Endothelial cell of hepatic sinusoid (primary cell): Measurements from ENCODE around the gene CCT7.

Experiments
- in situ Hi-C: cut with HindIII; loops from 2 replicates; pipeline ENCODE4 v1.10.0; 2017; ENCODE audit warnings: low sequenced_read_pairs

CCT7 gene

DNA sequence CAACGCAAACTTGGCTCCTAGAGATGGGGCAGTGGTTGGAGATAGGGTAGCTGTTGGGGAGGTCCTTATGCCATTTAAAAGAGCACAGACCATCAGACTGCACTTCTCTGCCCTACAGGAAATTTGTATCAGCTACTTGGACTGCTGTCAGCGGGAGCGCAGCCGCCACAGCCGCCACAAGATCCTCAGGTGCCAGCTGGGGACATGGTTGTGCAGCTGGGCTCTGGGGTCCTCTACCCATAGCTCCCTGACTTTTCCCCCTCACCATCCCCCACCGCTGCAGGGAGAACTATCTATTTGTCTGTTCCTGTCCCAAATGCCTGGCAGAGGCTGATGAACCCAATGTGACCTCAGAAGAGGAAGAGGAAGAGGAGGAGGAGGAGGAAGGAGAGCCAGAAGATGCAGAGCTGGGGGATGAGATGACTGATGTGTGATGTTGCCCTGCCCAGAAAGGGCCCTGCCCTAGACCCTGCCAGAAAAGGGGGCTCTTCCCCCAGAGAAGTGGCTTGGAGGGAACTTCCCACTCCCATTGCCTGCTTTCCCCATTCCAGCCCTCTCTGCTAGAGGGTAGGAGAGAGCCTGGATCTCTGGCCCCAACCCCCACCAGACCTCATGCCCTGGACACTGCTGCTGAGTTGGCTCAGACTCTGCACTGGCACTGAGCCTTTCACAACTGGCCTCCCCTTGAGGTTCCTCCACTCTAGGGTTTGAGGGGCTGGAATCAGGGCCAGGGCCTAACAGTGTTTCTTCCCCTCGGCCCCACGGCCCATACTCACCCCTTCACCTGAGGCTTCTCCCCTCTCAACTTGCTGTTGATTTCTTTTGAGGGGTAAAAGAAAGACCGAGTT is 8.4 kb upstream of the CCT7 start:
- in situ Hi-C loops, result no loop called here

DNA sequence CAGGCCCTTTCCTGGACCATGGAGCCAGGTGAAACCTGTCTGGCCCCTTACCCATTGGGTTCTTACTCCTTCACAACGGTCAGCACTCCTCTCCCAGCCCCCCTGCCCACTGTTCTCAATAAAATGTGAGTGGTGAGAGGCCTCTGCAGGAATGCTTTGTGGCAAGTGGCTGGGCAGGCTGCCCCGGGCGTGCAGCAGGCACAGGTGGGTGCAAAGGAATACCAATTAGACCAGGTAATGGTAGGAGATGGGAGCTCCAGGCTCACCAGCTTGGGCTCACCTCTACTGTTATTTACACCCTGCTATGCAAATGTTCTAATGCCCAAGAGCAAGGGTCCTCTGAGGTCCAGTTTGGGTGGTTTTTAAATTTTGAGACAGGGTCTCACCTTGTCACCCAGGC is 7.0 kb upstream of the CCT7 start:
- in situ Hi-C loops, result no loop called here

DNA sequence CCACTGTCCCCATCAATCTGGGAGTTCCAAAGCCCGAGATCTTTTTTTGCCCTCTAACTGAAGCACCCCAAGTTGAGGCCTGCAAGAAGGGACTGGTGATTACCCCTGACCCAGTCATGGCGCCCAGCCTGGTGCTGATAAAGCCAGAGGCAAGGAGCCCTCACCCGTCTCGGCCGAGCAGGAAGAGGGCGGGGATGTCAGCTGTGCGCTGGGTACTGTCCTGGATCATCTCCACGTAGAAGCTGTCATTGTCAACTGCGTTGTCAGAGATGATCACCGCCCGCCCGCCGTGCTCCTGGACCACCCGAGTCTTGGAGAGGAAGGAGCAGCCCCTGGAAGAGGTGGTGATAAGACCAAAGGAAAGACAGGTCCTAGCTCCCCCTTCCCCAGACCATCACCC is 5.5 kb upstream of the CCT7 start:
- in situ Hi-C loops, result no loop called here

DNA sequence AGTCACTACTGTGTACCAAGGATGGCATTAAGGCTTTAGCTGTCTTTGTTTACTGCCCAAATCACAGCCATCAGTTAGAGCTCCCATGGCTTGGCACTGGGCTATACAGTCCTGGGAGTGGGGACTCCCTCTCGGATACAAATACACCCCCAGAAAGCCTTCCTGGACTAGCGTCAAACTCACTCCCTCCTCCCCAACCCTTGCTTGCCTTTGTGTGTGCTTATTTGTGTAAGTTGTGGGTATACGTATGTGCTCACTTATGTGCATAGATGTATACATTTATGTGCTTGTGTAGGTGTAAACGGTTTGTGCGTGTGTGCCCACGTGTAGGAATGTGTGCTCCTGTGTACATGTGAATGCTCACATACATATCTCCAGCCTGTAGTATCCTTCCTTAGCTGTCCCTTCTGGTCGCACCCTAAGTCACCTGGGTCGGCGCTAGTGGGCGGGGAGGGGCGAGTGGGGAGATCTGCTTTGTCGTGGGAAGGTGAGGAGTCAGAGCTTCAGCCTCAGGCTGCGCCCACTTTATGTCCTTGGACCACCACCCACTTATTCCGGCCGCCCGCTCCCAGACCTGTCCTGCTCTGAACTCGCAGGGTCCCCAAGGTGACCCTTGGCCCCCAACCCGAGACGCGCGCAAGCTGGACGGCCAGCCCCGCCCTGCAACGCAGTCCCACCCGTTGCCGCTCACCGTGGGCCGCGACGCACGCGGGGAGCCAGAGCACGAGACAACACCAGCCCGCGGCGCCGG is 1.5 kb upstream of the CCT7 start:
- in situ Hi-C loops, result loop anchor here (10.0 kb wide), 1 partner anchor 228 kb away; no protein-coding TSS in a partner anchor

DNA sequence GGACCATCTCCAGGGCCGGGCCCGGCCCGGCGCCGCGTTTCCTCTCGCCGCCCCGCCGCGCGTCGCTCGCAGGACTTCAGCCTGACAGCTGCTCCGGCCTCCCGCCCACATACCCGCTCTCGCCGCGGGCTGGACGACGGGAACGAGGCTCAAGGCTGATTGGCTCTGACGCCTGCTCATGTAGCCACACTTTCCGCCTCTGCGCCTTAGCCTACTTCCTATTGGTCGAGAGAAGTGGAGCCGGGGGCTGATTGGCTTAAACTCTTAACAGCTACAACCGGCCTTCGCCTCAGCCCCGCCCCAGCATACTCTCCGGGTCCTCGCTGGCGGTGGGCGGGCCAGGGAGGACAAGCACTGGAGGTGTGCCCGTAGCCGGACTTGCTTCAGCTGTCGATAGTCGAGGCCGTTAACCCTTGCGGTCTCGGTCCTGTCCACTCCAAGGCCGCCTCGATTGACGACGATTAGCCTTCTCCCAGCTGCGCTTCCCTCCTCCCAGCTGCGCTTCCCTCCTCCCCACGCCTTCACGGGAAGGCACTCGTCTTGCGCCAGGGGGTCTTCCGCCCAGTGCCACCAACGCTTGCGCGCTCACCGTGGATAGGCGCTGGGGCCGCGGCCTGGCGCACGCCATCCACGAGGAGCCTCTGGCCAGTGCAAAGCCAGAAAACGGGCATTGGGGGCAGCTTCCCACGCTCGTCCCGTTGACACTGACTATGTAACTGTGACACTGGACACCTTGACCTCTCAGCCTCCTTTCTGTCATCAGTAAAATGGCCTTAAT is 765 bp upstream of the CCT7 start, which contains the start of gene PRADC1:
Gene PRADC1 (minus strand): TSS at position 86 of the 778 bp plus-strand sequence. CDS start 79 bp downstream, at position 7.
- in situ Hi-C loops, result loop anchor here (10.0 kb wide), 1 partner anchor 229 kb away; no protein-coding TSS in a partner anchor

DNA sequence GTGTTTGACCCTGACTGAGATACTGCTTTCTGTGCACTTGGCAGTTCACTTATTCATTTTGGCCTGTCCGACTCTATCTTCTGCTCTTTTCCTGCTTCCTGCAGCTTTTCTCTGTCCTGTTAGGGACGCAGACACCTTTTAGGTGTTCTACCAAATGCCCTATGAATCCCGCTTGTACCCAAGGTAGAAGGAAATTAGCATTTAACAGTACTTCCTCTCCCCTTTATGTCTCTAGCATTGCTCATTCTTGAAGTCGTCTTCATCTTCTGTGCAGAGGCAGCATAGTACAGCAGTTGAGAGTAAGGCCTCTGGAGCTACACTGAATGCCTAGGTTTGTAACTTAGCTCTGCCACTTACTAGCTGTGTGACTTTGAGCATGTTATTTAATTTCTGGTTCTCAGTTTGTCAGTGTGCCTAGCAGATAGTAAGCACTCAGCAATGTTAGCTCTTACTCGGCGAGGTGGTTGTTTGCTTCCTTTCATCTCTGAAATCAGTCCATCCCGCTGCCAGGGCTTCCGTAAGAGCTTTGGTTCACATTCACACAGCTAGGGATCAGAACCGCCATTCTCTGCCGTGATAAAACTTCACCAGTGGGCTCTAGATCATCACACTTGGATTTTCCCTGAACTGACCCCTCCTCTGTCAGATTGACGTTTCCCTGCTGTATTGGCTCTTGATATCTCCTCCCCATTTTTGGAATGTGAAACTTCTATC is 1.4 kb downstream of the CCT7 start:
- in situ Hi-C loops, result loop anchor here (10.0 kb wide), 1 partner anchor 231 kb away; no protein-coding TSS in a partner anchor

DNA sequence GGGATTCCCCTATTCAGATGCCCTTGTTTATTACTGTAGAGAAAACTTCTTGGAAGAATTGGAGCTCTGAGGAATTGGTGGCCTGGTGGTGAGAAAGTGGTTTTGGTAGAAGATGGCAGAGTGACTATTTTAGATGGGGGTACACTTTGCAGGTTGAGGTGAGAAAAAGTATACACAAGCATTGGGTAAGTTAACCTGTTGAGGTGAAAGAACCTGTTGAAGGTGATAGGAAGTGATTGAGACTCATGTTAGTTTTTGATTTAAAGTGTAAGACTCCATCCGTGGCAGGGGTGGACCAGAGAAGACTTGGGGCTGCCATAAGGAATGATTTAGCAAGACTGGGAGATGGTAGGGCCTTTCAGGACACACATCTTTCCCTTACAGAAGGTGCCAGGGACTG is 3.1 kb downstream of the CCT7 start:
- in situ Hi-C loops, result loop anchor here (10.0 kb wide), 1 partner anchor 232 kb away; no protein-coding TSS in a partner anchor

DNA sequence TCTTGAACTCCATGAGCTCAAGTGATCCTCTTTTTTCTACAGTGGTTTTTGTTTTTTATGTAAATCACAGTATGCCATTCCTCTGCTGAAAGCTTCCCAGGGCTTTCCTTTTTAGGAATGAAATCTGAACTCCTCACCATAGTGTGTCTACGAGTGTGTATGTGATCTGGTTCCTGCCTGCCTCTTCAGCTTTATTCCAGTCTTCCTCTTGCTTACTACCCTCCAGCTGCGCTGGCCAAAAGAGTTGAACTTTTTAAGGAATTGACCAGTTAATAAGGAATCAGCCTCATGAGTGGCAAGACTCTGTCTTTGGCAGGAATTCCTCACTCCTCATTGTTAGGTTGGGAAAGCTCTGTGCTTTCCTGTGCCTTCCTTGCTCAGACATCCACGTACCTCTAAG is 4.0 kb downstream of the CCT7 start:
- in situ Hi-C loops, result loop anchor here (10.0 kb wide), 1 partner anchor 233 kb away; no protein-coding TSS in a partner anchor

DNA sequence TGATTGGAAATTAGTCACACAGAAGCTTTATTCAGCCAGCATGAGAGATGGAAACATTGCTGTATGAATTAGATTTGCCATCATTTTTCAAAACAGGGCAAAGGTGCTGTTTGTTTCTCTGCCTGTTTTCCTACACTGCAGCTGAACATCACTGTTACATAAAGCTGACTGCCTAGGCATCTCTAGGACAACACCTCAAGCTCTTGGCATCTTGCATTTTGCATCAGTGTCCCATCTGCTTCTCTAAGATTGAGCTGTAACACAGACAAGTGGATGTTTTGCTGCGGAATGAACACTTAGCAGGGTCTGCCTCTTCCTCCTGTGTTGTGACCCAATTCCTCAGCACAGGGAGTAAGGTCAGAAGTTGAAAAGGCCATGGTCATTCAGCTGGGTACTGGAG is 4.9 kb downstream of the CCT7 start:
- in situ Hi-C loops, result loop anchor here (10.0 kb wide), 1 partner anchor 234 kb away; no protein-coding TSS in a partner anchor

DNA sequence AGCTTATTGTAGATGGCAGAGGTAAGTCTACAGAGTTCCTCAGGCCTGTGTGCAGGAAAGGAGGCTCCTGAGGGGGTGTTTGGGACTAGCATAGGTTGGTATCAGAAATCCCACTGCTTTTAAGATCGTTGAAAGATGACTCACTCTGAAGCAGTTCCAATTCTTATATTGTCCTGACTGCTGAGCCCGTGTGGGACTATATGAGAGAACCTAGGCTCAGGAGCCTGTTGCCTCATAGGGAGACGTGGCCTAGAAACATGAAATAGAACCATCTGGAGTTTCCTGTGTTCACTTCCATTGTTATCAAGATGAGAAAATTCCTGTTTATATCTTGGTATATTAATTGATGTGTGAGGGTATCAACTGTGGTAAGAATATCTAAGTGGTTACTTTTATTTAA is 5.7 kb downstream of the CCT7 start:
- in situ Hi-C loops, result loop anchor here (5.0 to 10.0 kb wide), 2 partner anchors 53 to 235 kb away; partner anchors contain the start of gene EGR4

DNA sequence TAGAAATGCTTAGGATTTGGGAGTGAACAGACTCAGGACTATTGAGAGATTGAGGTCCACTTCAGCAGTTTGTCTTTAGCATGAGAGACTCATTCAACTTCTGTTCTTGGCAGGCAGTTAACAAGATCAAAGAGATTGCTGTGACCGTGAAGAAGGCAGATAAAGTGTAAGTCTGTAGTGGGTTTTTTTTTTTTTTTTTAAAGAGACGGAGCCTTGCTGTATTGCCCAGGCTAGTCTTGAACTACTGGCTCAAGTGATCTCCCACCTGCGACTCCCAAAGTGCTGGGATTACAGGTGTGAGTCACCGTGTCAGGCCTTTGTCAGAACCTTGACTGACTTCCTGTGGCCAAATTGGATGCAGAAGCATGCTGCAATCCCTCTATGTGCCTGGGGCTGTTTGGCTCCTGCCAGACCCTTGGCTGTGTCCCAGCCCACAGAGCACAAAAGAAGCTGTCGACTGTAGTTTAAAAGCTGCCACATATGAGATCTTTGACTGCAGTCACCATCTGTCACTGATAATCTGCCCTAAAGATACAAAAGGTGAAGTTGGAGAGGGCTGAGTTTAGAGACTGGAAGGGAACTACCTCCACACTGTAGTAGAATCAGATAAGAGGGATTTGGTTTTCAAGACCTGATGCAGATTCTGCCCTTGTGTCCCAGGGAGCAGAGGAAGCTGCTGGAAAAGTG is 9.9 kb downstream of the CCT7 start:
- in situ Hi-C loops, result loop anchor here (5.0 kb wide), 1 partner anchor 48 kb away; the partner anchor contains the start of gene EGR4

DNA sequence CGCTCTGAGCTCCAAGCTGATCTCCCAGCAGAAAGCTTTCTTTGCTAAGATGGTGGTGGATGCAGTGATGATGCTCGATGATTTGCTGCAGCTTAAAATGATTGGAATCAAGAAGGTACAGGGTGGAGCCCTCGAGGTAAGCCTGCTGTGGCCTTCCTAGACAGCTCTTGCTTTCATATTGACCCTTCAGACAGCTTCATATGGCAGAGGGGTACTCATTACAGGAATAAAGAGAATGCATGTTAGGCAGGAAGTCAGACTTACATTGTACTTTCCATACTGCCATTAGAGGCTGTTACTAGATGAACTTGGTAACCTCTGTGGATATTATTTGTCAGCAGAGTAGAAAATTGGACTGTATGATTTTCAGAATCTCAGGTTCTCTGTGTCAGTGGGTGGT is 10.5 kb downstream of the CCT7 start:
- in situ Hi-C loops, result loop anchor here (5.0 kb wide), 1 partner anchor 48 kb away; the partner anchor contains the start of gene EGR4

DNA sequence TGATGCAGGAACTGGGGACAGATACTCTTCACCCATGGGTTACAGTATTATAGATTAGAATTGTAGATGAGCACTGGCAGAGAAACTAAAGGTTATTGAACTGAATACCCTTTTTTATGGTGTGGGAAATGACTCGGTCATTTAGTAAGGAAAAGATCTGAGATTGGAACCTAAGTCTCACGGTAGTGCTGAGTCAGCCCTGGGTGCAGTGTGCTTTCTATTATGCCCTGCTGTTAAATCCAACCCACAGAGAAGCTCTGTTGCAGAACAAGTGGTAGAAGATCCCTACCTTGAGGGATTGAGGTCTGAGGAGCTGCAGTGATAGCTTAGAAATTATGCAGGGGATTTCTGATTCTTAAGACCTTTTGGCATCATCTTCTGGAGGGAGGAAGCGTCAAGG is 12.7 kb downstream of the CCT7 start:
- in situ Hi-C loops, result no loop called here

DNA sequence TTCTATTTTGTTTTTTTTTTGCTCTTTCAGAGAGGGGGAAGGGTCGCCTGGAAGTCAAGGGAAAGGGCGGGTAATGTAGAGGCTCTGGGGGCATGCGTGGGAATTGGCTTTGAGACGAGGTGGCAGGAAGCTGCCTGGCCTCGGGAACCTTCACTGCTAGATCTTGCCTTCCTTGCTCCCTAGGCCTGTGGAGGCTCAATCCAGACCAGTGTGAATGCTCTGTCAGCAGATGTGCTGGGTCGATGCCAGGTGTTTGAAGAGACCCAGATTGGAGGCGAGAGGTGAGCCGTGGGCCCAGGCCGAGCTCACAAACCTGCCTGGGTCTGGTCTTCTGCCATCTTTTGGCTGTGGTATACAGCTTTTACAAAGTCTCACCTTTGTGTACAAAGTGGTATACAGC is 15.5 kb downstream of the CCT7 start:
- in situ Hi-C loops, result no loop called here

DNA sequence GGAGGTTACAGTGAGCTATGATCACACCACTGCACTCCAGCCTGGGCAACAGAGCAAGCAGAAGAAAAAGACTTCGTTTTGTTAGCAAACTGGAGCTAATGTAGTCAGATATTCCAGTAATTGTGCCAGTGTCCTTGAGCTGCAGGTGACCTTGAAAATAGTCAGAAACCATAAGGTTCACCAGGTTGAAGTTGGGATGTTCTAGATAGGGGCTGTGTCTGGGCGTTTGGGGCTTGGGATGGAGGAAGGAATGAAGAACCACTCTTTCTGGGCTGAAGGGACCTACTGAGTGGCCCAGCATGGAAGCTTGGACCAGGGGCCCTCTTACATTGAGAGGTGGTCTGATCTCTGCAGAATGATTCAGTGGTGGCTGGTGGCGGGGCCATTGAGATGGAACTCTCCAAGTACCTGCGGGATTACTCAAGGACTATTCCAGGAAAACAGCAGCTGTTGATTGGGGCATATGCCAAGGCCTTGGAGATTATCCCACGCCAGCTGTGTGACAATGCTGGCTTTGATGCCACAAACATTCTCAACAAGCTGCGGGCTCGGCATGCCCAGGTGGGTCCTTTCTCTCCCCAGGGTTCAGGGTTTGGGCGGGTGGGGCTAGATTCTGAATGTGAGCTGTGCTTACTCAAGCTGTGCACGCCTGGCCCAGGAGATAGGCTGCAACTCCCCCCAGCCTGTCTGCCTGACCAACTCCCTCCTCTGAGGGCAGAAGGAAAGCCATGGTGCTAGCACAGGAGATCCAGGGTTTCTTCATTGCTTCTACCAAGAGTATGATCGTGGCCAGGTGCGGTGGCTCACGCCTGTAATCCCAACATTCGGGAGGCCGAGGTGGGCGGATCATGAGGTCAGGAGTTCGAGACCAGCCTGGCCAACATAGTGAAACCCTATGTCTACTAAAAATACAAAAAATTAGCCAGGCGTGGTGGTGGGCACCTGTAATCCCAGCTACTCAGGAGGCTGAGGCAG is 17.1 kb downstream of the CCT7 start:
- in situ Hi-C loops, result no loop called here

DNA sequence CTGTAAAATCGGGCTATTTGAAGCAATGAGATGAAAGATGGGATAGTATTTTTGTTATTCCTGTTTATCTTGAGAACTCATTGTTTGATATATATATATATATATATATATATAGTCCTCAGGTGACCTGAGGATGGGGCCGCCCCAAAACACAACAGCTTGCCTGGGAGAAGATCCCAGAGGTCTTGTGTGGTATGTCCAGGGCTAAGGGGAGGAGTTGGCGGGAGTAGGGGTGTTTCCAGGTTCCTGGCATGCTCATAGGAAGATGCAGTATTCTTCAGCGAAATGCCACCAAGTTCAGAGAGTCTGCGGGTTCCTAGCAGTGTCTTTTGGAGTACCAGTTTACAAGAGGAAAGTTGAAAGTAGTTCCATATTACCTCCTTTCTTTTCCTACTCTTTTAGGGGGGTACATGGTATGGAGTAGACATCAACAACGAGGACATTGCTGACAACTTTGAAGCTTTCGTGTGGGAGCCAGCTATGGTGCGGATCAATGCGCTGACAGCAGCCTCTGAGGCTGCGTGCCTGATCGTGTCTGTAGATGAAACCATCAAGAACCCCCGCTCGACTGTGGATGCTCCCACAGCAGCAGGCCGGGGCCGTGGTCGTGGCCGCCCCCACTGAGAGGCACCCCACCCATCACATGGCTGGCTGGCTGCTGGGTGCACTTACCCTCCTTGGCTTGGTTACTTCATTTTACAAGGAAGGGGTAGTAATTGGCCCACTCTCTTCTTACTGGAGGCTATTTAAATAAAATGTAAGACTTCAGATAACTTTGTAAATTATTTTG is 18.3 kb downstream of the CCT7 start:
- in situ Hi-C loops, result no loop called here

DNA sequence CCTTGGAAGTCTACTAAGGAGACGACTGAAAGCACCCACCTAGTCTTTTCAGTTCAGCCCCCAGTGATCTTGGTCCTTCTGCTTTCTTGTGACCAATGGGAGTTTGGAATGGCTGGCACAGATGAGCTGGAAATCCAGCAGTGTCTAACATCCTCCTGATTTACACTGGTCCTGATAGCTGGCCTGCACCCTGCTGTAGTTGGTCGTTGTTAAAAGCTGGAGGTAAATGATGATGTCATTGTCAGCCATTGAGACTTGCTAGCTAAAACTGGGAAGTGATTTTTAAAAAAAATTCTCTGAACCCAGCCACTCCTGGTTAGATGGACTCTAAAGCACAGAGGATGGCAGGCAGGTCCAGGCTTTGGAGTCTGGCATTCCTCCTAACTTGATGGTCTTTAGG is 19.3 kb downstream of the CCT7 start:
- in situ Hi-C loops, result no loop called here

DNA sequence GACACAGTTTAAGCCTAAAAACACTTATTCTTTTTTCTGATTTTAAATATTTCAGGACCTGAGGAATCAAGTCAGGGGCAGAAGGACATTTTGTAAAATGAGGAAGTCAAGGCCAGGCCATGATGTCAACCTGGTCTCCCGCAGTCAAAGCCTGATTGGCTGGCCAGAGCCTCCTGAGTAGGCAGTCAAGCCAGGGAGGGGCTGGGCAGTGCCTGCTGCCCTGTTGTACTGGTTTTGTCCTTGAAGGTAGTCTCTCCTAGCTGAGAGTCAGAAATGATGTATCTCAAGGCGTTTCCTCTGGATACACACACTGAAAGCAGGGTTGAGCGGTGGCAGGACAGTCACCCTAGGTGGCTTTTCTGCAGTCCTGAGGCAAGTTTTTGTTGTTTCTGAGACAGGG is 19.8 kb downstream of the CCT7 start:
- in situ Hi-C loops, result no loop called here
